HG03280 (cell line): ENCODE data around the gene PRR23C.
"Not testable (repeated sequence)": the region's sequence is repeated elsewhere in the genome, so short reads cannot be mapped to it uniquely, and the experiment has no call there.

Source experiments
- ATAC-seq: cut with Tn5 transposase; IDR thresholded peaks from one replicate; pipeline ENCODE4 v1.9.1; 2021; ENCODE audit warnings: mild to moderate bottlenecking, moderate library complexity; ENCODE audit not compliant: unreplicated experiment

Gene PRR23C

GRCh38 chr3:139044366-139045210 lies at the start of gene PRR23C:
PRR23C (minus strand) TSS chr3:139044892; CDS start chr3:139044620, 272 bp downstream.
- ATAC-seq = no peak

GRCh38 chr3:139093840-139094239 lies 49.1 kb upstream of the PRR23C start:
- ATAC-seq = no peak

- no peak for ATAC-seq
These were observed 44.0 kb upstream of the PRR23C start for GRCh38 chr3:139088462-139089324.

- ATAC-seq = no peak
These were observed 42.9 kb upstream of the PRR23C start for GRCh38 chr3:139087621-139088020.

- ATAC-seq = no peak
These were observed 39.5 kb upstream of the PRR23C start for GRCh38 chr3:139084176-139084575.

- no peak for ATAC-seq
These were observed 29.9 kb upstream of the PRR23C start for GRCh38 chr3:139074565-139075115.

- no peak for ATAC-seq
These were observed 18.2 kb upstream of the PRR23C start for GRCh38 chr3:139062918-139063317.

- ATAC-seq = no peak
These were observed 8.3 kb upstream of the PRR23C start for GRCh38 chr3:139052802-139053600.

- ATAC-seq = no peak
These were observed 932 bp downstream of the PRR23C start for GRCh38 chr3:139043554-139044365.

- no peak for ATAC-seq
These were observed 7.2 kb downstream of the PRR23C start for GRCh38 chr3:139037478-139037877.

- ATAC-seq = no peak
These were observed 12.2 kb downstream of the PRR23C start for GRCh38 chr3:139032326-139033002.

GRCh38 chr3:139030576-139030975 lies 14.1 kb downstream of the PRR23C start:
- ATAC-seq = not testable (repeated sequence)

GRCh38 chr3:139024968-139025367 lies 19.7 kb downstream of the PRR23C start:
- no peak for ATAC-seq

GRCh38 chr3:139020868-139021234 lies 23.8 kb downstream of the PRR23C start, which contains the start of gene PRR23B:
PRR23B (minus strand) TSS chr3:139020926; CDS start chr3:139020661, 265 bp downstream.
- no peak for ATAC-seq

- ATAC-seq = no peak
These were observed 24.4 kb downstream of the PRR23C start for GRCh38 chr3:139020036-139020867.

GRCh38 chr3:139016430-139017048 lies 28.2 kb downstream of the PRR23C start:
- no peak for ATAC-seq

- no peak for ATAC-seq
These were observed 38.5 kb downstream of the PRR23C start, which contains the start of gene PRR23A for GRCh38 chr3:139006051-139006716. PRR23A (minus strand) TSS chr3:139006268; CDS start chr3:139006268, 0 bp downstream.
